ENCODE data around the gene NEGR1.

Gene NEGR1

DNA sequence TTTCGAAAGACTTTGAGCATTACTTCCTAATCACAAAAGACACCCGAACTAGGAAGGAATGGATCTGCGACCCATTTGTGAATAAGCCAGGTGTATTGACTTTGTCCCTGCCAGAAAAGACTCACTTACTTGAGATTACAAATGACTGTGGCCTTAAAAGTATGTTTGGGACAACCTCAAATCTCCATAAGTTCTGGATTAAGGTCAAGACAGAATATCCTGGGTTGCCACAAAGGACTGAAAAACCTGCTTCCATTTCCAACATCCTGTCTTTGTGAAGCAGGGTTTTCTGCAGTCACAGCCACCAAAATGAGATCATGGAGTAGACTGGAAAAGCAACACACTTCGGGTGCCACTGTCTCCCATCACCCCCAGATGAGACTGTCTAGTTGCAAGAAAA lies 664.1 kb downstream of the NEGR1 start:
- no peak for DNase-seq

GRCh38 chr1:71610476-71610875 lies 671.9 kb downstream of the NEGR1 start:
- DNase-seq = no peak

- no peak for DNase-seq
Measured at GRCh38 chr1:71603044-71603776, 679.1 kb downstream of the NEGR1 start.

DNA sequence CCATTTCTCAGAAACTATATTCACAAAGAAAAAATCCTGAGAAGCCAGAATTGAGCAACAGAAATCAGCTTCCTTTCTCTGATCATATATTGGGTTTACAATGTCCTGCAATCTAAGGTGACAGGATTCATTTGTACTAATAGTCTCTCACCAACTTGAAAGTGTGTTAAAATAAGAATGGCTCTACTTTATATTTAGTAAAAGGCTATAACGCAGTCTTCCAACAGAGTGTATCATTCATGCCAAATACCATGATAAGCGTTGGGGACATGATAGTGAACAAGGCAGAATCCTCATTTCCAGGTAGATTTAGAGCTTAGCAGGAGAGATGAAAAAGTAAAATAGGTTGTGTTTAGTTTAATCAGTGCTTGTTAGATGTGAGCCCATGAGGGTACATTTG lies 682.3 kb downstream of the NEGR1 start:
- no peak for DNase-seq

DNA sequence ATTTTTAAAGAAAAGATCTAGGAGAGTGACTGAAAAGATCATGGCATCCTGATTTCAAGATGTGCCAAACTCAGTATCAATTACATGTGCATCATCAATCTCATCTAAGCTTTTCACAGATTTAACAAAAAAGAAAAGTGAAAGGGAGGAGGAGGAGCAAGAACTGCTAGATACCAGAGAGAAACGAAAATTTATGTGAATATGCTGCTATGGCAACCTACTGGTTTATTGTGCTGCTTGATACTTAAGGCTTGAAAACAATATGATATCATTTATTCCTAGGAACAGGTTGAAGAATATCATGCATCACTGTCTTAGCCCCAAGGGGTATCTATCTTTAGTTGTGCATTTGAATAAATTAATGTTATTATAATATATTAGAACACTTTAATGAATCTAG lies 683.0 kb downstream of the NEGR1 start:
- DNase-seq = no peak

- DNase-seq = no peak
Measured at GRCh38 chr1:71593523-71593922, 688.8 kb downstream of the NEGR1 start.

- DNase-seq = no peak
Measured at GRCh38 chr1:71592646-71593274, 689.6 kb downstream of the NEGR1 start.

- DNase-seq = no peak
Measured at GRCh38 chr1:71589005-71589404, 693.3 kb downstream of the NEGR1 start.

GRCh38 chr1:71587961-71588360 lies 694.4 kb downstream of the NEGR1 start:
- no peak for DNase-seq

- DNase-seq = no peak
Measured at GRCh38 chr1:71586030-71586429, 696.3 kb downstream of the NEGR1 start.

DNA sequence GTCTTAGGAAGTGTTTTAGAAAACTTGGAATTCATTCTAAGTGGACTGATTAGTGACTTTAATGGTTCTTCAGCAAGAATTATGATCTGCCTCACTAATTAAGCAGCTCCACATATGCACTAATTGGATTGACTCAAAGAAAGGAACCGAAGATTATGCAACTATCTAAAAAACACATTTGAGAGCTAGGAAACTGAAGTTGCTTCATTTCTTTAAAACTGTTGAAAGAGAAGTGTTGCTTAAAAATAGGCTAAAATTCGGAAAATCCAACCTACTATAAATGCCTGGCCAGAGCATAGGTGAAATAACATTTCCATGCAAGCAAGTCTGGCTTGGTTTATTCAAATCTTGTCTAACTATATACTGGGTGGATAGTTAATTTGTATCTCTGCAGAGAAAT lies 698.6 kb downstream of the NEGR1 start:
- no peak for DNase-seq

GRCh38 chr1:71582673-71583072 lies 699.7 kb downstream of the NEGR1 start:
- no peak for DNase-seq

DNA sequence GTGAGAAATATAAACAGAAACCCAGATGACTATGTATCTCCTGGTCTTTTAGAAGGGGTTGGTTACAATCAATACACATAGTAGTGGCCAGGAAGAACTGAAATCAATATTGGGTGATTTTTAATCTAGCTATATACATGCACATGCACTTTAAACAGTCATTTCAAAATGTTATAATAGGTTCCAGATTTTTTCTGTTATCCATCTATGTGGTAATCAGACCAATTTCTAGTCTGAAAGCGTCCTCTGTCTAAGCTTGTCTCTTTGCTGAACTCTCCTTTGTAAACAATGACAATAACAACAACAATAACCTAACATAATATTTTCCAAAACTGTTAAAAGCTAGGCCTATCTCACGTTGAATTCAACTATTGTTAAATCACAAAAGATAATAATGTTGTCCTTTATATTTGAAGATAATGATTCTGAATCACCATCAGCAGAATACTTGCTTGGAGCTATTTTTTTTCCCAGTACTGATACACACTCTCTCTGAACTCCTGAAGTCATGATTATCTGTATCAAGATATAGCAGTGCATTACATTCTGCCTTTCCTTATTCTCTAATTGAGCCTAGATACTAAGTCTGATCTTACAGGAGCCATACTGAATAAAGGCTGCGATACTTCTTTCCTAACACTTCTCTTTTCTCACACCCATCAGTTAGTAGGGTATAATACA lies 704.7 kb downstream of the NEGR1 start:
- DNase-seq = no peak

DNA sequence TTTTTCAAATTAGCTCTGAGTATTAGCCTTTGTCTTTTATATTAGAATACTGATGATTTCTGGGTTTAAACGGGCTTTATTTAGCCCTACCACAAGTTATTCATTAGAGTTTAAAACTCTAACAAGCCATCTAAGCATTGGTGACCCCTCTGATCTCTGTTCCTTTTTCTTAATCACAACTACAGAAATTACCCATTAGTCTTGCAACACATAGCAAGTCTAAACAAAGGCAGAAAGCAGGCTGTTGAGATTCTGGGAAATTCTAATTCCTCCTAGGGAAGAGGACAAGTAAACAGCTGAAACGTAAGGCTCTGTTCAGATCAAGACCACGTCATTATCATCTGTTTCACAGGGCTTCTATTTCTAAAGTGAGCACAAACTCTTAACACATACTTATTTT lies 710.3 kb downstream of the NEGR1 start:
- no peak for DNase-seq

DNA sequence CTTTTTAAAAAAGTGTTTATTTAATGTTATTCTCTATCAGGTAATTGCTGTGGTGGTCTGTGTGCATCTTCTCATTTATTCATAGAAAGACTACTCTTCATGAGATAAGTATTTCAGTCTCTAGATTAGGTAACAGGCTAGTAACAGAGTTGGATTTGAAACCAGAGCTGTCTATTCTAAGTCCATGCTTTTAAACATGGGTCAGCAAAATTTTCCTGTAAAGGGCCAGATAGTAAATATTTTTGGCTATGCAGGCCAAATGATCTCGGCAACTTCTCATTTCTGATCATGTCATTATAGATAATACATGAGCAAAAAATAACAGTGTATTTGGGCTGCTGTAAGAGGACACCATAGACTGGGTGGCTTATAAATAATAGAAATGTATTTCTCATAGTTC lies 715.9 kb downstream of the NEGR1 start:
- no peak for DNase-seq

DNA sequence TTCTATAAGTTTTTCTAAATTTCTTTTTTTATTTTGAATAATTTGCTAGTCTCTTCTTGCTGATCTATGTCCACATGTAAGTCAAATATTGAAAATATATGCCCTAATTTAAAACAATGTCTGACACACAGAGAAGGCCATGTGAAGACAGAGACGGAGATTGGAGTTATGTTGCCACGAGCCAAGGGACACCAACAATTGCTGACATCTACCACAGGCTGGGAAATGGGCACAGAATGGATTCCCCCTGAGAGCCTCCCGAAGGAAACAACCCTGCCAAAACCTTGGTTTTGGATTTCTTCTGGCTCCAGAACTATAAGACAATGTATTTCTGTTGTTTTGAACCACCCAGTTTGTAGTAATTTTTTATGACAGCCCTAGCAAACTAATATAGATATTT lies 716.5 kb downstream of the NEGR1 start:
- DNase-seq = no peak

DNA sequence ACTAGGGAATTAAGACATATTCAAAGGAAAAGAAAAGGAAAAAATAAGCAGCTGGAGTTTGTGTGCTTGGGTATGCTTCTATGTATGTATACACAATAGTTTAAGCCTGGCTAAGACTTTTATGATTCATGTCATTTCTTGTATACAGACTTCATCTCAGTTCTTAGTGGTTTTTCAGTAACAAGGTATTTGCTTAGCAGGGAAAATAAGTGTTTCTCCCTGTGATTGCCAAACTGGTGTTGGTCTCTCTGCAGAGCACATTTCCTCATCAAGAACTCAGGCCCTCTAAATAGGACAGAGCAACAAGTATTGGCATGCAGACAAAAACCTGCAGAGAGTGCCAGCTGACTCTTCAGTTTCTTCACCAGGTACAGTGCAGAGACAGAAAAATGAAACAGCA lies 717.1 kb downstream of the NEGR1 start:
- DNase-seq = no peak

DNA sequence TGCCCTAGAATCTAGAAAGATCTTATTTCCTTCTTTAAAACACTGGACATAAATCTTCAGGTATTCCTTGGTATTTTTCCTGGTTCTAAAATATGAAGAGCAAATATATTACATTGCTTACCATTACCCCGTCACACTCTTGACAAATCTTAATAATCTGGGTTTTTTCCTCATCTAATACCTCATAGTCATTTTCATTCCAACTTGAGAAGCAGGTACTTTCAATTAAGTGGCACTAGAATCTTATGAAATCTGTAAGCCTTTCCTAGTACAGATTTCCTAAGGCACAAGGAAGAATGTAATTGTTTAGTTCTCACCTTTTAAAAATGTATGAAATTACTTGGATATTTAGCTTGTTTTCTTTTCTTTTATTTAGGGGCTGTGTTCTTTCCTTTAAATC lies 720.0 kb downstream of the NEGR1 start:
- no peak for DNase-seq

DNA sequence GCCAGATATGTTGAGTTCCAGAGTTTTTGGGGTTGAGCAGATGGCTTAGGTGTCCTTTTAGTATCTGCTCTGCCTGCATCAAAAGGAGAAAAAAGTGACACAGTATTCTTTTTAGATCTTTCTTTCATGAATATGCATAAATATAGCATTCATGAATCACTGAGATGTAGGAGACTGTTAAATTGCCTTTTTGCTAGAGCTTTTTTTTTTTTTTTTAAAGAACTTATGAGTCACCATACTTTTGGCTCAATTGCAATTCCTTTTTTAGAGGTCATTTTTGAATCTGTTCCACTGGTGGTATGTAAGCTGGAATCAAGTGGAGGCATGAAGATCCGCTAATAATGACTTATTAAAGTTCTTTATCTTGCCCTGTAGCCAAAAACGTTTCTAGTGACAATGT lies 720.6 kb downstream of the NEGR1 start:
- no peak for DNase-seq

DNA sequence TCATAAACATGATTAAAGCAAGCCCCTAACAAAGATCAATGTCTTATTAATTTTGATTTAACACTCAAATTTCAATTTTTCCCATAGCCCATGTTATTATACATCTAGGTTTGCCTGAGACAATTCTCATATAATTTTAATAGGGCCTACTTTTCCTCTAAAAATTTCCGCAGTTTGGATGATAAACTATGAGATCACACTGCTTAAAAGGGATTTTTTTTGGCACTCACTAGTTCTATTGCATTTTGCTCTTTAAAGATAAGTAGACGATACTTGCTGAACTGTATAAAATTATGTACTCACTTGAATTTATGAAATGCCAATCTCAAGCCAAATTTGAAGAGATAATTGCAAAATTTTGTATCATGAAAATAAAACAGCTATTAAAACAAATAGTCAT lies 721.1 kb downstream of the NEGR1 start:
- DNase-seq = no peak

DNA sequence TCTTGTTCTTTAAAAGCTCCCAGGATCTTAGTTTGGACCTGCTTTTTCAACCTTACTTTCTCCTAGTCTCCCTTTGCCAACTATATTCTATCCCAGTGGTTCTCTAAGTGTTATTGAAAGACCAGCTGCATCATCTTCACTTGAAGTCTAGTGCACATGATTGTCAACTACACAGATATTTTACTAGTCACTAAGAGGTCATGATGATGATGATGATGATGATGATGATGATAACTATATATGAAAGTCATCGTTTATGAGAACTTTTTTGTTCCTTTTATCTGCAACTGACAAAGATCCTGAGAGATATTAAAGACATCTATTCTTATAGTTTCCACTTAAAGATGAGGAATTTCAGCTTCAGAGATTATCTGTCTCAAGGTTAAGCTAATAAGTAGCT lies 722.5 kb downstream of the NEGR1 start:
- no peak for DNase-seq

DNA sequence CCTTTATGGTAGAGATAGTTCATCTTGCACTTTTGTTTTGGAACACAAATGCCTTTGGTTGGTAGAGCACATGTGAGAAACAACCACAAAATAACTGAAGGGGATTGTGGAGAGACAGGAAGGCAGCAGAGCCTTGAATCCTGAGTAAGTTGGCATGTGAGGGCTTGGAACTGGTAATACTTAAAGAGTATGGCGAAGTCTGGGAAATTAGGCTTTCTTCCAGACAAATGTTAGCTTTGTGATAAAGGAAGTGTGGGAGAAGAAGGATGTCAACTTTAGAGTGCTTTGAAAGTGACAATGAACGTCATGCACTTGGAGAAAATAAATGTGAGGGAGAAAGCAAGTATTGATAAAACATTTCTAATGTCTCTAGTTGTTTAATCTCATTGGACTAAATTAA lies 725.2 kb downstream of the NEGR1 start:
- no peak for DNase-seq

GRCh38 chr1:71548398-71548890 lies 733.9 kb downstream of the NEGR1 start:
- DNase-seq = no peak

DNA sequence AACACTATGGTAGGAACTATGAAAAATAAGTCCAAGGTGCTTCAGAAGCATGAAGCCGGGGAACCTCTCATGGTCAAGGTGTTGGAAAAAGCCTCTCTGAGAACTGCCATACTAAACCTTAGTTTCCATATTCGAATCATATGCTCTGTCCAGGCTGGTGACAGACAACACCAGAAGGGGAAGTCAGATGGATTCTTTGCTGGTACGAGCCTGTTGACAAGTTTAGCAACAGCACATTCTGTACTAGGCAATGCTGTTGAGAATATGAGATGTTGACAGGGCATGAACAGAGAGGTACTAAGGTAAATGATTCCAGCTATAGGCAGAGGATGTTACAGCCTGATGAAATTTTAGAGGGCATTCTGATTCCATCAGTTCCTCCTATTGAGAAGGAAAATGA lies 740.2 kb downstream of the NEGR1 start:
- no peak for DNase-seq
